ENCODE data around the gene ERVK3-1.

- no peak for TF ChIP-seq CTCF (IDR thresholded peaks at IDR 0.05; ENCODE audit: insufficient read depth, low read length, poor library complexity, severe bottlenecking)
- TF ChIP-seq EZH2phosphoT487 (conservative IDR thresholded peaks at IDR 0.05; ENCODE audit: low read length) = no peak
Observed at GRCh38 chr19:58352760-58353671, 47.8 kb downstream of the ERVK3-1 start, which contains the start of gene A1BG.

Data from SU-DHL-6 (cell line).